Astrocyte of the cerebellum (primary cell): Measurements from ENCODE around the gene BOC.

Experiments
- DNase-seq: peaks from one replicate; pipeline ENCODE4 v3.0.0-alpha.2; 2011; ENCODE audit warnings: low read depth
- H3K4me3 ChIP-seq: 2 replicates; pipeline ENCODE4 v1.5.1; 2011; ENCODE audit warnings: mild to moderate bottlenecking, low read depth, low read length, moderate library complexity
- in situ Hi-C: cut with HindIII; loops from 2 replicates; pipeline ENCODE4 v1.10.0; 2017; ENCODE audit warnings: low sequenced_read_pairs
- TF ChIP-seq, protein P1 (sequence below): IDR thresholded peaks from 2 replicates; pipeline ENCODE4 v1.5.1; 2012; ENCODE audit warnings: low read length, low read depth, moderate library complexity, mild to moderate bottlenecking; ENCODE audit errors: missing control alignments

BOC gene

DNA sequence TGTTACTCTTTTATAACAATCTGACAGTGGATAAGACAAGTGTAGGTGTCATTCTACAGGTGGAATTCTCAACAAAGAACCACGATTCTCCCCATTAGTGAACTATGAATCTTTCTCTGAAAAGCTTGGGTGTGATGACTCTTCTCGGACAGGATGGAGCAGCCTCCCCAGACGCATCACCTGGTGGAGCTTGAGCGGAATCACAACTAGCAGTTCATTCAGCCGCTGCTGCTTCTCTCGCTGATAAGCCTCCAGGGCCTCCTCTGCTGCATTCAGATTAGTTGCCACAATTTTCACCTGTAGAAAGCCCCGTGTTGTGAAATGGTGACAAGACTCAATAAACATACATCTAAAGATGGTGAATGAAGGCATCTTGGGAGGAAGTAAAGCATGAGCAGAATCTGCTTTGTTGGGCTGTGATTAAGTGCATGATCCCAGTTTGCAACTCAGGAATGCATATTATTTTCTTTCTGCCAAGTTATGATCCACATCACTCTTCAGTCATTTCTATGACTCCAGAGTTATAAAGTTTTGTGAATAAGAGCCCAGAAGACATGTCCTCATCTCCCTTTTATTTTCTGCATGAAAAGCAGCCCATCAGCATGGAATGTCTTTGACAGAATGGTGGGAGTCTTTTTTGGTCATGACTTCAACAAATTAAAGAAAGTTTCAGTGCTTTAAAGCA lies 93.6 kb downstream of the BOC start:
- TF ChIP-seq, protein P1, sequence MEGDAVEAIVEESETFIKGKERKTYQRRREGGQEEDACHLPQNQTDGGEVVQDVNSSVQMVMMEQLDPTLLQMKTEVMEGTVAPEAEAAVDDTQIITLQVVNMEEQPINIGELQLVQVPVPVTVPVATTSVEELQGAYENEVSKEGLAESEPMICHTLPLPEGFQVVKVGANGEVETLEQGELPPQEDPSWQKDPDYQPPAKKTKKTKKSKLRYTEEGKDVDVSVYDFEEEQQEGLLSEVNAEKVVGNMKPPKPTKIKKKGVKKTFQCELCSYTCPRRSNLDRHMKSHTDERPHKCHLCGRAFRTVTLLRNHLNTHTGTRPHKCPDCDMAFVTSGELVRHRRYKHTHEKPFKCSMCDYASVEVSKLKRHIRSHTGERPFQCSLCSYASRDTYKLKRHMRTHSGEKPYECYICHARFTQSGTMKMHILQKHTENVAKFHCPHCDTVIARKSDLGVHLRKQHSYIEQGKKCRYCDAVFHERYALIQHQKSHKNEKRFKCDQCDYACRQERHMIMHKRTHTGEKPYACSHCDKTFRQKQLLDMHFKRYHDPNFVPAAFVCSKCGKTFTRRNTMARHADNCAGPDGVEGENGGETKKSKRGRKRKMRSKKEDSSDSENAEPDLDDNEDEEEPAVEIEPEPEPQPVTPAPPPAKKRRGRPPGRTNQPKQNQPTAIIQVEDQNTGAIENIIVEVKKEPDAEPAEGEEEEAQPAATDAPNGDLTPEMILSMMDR: no peak
- in situ Hi-C loops: no loop called here
- no peak overlapping the region for H3K4me3 ChIP-seq
- DNase-seq: no peak

- in situ Hi-C loops: no loop called here
- DNase-seq: no peak
- TF ChIP-seq, protein P1: no peak
- no peak overlapping the region for H3K4me3 ChIP-seq
Observed at GRCh38 chr3:113310960-113311359, 99.6 kb downstream of the BOC start.

DNA sequence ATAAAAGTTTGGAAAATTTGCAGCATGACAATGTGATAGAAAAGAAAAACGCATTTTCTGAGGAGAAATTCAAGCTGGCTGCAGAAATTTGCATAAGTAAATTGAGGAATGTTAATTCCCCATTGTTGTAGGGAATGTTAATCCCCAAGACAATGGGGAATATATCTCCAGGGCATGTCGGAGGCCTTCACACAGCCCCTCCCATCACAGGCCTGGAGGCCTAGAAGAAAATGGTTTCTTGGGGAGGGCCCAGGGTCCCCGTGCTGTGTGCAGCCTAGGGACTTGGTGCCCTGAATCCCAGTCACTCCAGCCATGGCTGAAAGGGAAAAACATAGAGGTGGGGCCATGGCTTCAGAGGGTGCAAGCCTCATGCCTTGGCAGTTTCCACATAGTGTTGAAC lies 101.1 kb downstream of the BOC start:
- in situ Hi-C loops: no loop called here
- no peak for DNase-seq
- TF ChIP-seq, protein P1: no peak
- H3K4me3 ChIP-seq: no peak overlapping the region

- TF ChIP-seq, protein P1: no peak
Observed at GRCh38 chr3:113314923-113315322, 103.6 kb downstream of the BOC start.

GRCh38 chr3:113329757-113330156 lies 118.4 kb downstream of the BOC start:
- in situ Hi-C loops: no loop called here
- DNase-seq: peak; percentile 18
- TF ChIP-seq, protein P1: no peak
- no peak overlapping the region for H3K4me3 ChIP-seq

More at GRCh38 chr3:113314923-113315322, 103.6 kb downstream of the BOC start:
- in situ Hi-C loops: no loop called here
- no peak for DNase-seq
- no peak overlapping the region for H3K4me3 ChIP-seq

GRCh38 chr3:113330742-113331141 lies 119.4 kb downstream of the BOC start:
- in situ Hi-C loops: no loop called here
- TF ChIP-seq, protein P1: no peak
- no peak overlapping the region for H3K4me3 ChIP-seq
- DNase-seq: no peak
